ENCODE results near the gene CRYGN.

GRCh38 chr7:151489498-151489897 is 49.6 kb upstream of the CRYGN start:
- no peak for TF ChIP-seq CTCF (IDR thresholded peaks at IDR 0.05; ENCODE audit: poor library complexity)
- TF ChIP-seq EZH2 (IDR thresholded peaks at IDR 0.05; ENCODE audit: borderline replicate concordance) = no peak

Data from hepatocyte (in vitro differentiated cells).